ENCODE data around the gene LDB2.

- TF ChIP-seq CTCF (IDR thresholded peaks at IDR 0.05) (no peak), POLR2A (IDR thresholded peaks at IDR 0.05) (no peak)
Measured at GRCh38 chr4:16857425-16857824, 41.0 kb downstream of the LDB2 start.
